Measurements from ENCODE around the gene NGRN.
"Not testable (repeated sequence)": the region's sequence is repeated elsewhere in the genome, so short reads cannot be mapped to it uniquely, and the experiment has no call there.

Gene NGRN

DNA sequence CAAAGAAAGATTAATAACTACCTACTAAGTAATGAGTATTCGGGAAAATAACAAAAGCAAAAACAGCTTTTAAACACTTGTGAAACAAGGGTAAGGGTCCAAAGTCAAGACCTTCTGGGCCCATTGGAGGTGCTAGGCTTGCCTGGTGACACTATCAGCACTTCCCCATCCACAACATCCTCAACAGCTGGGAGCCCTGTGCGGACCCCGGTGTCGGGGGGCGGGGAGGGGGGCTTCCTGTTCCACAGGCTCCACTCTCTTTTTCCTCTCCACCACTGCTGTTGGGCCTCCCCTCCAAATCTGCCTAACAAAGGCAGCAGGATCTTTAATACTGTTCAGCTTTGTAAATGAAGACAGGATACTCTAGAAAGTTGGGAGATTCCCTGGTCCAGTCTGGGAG lies 21.6 kb downstream of the NGRN start:
- Mint-ChIP-seq H3K4me1 (ENCODE audit: low read depth) (peaks cover 5% of the 10 kb centered on the region), H3K9me3 (no peaks in the 10 kb centered on the region), H3K36me3 (ENCODE audit: low read depth) (no peaks in the 10 kb centered on the region), H3K27ac (no peak overlapping the region), H3K27me3 (ENCODE audit: low read depth) (peaks cover 7% of the 10 kb centered on the region), H3K4me3 (no peak overlapping the region)

DNA sequence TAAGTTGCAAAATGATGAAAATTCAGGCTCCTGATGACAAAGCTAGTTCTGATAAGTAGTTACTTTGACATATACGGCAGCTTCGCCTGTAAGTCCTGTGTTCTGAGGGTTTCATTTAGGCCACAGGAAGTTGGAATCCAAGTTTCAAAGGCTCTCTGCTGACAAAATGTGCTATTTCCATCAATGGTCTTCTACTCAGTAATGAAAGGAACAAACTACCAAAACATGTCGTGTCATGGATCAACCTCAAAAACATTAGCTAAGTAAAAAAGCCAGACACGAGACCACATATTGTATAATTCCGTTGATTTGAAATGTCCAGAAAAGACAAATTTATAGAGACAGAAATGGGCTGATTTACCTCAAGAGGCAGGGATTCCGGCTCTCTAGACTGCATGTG lies 22.5 kb downstream of the NGRN start:
- Mint-ChIP-seq H3K4me1 (ENCODE audit: low read depth) (peaks cover 5% of the 10 kb centered on the region), H3K9me3 (no peaks in the 10 kb centered on the region), H3K36me3 (ENCODE audit: low read depth) (no peaks in the 10 kb centered on the region), H3K4me3 (no peak overlapping the region), H3K27ac (no peak overlapping the region), H3K27me3 (ENCODE audit: low read depth) (peaks cover 7% of the 10 kb centered on the region)

DNA sequence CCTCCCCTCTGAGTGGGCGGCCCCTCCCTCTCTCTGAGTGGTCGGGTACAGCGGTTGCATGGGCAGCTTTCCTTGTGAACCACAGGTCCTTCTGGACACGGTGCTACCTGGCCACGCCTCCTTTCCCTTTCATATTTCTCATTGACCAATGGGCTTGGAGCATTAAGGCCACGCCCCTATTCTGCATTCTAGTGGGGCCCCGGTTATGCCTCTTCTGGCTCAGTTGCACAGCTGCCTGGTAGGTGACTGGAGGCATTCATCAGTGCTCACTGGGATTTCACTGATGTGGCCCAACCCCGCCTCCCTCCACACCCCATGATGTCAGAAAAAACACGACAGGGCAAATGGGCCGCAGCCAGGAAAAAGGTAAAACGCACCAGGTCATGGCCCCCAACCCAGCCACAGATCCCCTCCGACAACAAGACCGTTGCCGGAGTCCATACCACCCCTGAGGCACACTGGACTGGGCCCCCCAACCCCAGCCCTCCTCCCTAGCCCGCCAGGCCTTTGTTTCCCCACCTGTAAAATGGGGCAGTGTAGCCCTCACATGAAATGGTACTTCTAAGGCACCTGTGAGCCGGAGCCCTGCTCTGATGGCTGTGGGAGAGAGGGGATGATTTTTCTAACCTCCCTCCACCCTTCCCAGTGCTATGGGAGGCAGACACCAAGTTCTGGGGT lies 26.3 kb downstream of the NGRN start:
- H3K4me3 Mint-ChIP-seq: no peak overlapping the region
- peaks cover 15% of the 10 kb centered on the region for H3K27me3 Mint-ChIP-seq (ENCODE audit: low read depth)
- H3K27ac Mint-ChIP-seq: no peak overlapping the region
- no peaks in the 10 kb centered on the region for H3K9me3 Mint-ChIP-seq
- no peaks in the 10 kb centered on the region for H3K36me3 Mint-ChIP-seq (ENCODE audit: low read depth)
- H3K4me1 Mint-ChIP-seq (ENCODE audit: low read depth): peaks cover 10% of the 10 kb centered on the region

DNA sequence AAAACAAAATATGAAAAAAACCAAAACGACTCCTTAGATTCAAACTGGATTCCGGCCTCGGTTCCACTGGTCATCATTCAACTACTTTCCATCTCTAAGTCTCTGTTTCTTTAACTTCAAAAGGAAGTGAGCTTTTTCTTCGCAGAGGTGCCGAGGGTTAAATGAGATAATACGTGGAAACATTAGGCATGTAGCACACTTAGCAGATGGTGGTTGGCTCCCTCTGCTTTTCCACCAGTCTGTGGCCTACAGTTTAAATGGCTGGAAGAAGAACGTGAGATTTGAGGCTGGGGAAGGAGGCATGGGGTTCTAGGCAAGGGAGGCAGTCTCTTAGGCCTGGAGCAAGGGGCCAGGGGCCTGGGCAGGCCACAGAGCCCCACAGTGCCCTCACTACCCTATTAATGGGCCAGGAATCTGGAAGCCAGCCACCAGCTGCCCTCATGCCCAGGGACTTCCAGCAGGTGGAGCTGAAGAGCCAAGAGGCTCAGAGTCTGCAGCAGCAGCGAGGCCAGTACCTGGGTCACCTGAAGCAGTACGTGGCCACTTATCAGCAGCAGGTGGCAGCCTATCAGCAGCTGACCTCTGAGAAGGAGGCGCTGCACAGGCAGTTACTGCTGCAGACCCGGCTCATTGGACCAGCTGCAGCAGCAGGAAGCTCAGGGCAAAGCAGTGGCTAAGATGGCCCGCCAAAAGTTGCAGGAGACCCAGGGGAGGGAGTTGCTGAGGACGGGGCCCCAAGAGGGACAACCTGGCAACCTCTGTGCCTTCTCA lies 27.8 kb downstream of the NGRN start:
- not testable (repeated sequence) for H3K9me3 Mint-ChIP-seq; H3K4me3 Mint-ChIP-seq; H3K36me3 Mint-ChIP-seq (ENCODE audit: low read depth); H3K27ac Mint-ChIP-seq
- Mint-ChIP-seq H3K27me3 (ENCODE audit: low read depth) (peaks cover 15% of the 10 kb centered on the region), H3K4me1 (ENCODE audit: low read depth) (peaks cover 13% of the 10 kb centered on the region)

GRCh38 chr15:90294159-90294558 lies 28.7 kb downstream of the NGRN start:
- H3K27me3 Mint-ChIP-seq (ENCODE audit: low read depth): peaks cover 15% of the 10 kb centered on the region
- H3K27ac Mint-ChIP-seq: no peak overlapping the region
- H3K36me3 Mint-ChIP-seq (ENCODE audit: low read depth): no peaks in the 10 kb centered on the region
- no peaks in the 10 kb centered on the region for H3K9me3 Mint-ChIP-seq
- peaks cover 13% of the 10 kb centered on the region for H3K4me1 Mint-ChIP-seq (ENCODE audit: low read depth)
- H3K4me3 Mint-ChIP-seq: no peak overlapping the region

- Mint-ChIP-seq H3K4me3 (no peak overlapping the region), H3K9me3 (no peaks in the 10 kb centered on the region), H3K36me3 (ENCODE audit: low read depth) (no peaks in the 10 kb centered on the region), H3K27me3 (ENCODE audit: low read depth) (peaks cover 12% of the 10 kb centered on the region), H3K27ac (no peak overlapping the region), H3K4me1 (ENCODE audit: low read depth) (peaks cover 13% of the 10 kb centered on the region)
Measured at GRCh38 chr15:90294601-90295269, 29.3 kb downstream of the NGRN start.

- Mint-ChIP-seq H3K4me1 (ENCODE audit: low read depth) (peaks cover 13% of the 10 kb centered on the region), H3K27me3 (ENCODE audit: low read depth) (peaks cover 8% of the 10 kb centered on the region), H3K4me3 (no peak overlapping the region), H3K9me3 (no peaks in the 10 kb centered on the region), H3K36me3 (ENCODE audit: low read depth) (no peaks in the 10 kb centered on the region), H3K27ac (no peak overlapping the region)
Measured at GRCh38 chr15:90295270-90295648, 29.8 kb downstream of the NGRN start.

- not testable (repeated sequence) for H3K27me3 Mint-ChIP-seq (ENCODE audit: low read depth); H3K9me3 Mint-ChIP-seq; H3K4me3 Mint-ChIP-seq; H3K36me3 Mint-ChIP-seq (ENCODE audit: low read depth); H3K27ac Mint-ChIP-seq
- H3K4me1 Mint-ChIP-seq (ENCODE audit: low read depth): peaks cover 18% of the 10 kb centered on the region
Measured at GRCh38 chr15:90296316-90296884, 30.9 kb downstream of the NGRN start.

DNA sequence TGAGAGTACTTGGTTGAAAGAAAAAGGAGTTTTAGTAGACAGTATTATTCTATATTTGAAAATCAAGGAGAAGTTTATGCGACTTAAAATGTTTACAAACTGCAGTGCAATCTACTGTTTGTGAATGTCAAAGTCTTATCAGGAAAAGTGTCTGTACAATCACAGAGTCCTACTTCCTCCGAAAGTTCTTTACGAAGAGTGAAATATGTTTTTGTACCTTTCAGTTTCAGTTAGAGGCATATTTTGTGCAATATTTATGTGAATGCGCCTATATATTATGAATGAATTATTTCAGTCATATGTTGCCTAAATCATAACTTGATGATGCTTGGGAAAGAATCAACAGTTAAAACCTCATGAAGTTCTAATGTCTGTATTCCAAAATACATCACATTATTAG lies 31.5 kb downstream of the NGRN start:
- no peak overlapping the region for H3K27ac Mint-ChIP-seq
- H3K4me1 Mint-ChIP-seq (ENCODE audit: low read depth): peaks cover 18% of the 10 kb centered on the region
- H3K9me3 Mint-ChIP-seq: no peaks in the 10 kb centered on the region
- H3K36me3 Mint-ChIP-seq (ENCODE audit: low read depth): no peaks in the 10 kb centered on the region
- no peak overlapping the region for H3K4me3 Mint-ChIP-seq
- H3K27me3 Mint-ChIP-seq (ENCODE audit: low read depth): peaks cover 8% of the 10 kb centered on the region

GRCh38 chr15:90300541-90300940 lies 35.1 kb downstream of the NGRN start:
- no peak overlapping the region for H3K27ac Mint-ChIP-seq
- no peak overlapping the region for H3K4me3 Mint-ChIP-seq
- H3K36me3 Mint-ChIP-seq (ENCODE audit: low read depth): no peaks in the 10 kb centered on the region
- H3K4me1 Mint-ChIP-seq (ENCODE audit: low read depth): peaks cover 11% of the 10 kb centered on the region
- H3K9me3 Mint-ChIP-seq: no peaks in the 10 kb centered on the region
- H3K27me3 Mint-ChIP-seq (ENCODE audit: low read depth): peaks cover 8% of the 10 kb centered on the region

DNA sequence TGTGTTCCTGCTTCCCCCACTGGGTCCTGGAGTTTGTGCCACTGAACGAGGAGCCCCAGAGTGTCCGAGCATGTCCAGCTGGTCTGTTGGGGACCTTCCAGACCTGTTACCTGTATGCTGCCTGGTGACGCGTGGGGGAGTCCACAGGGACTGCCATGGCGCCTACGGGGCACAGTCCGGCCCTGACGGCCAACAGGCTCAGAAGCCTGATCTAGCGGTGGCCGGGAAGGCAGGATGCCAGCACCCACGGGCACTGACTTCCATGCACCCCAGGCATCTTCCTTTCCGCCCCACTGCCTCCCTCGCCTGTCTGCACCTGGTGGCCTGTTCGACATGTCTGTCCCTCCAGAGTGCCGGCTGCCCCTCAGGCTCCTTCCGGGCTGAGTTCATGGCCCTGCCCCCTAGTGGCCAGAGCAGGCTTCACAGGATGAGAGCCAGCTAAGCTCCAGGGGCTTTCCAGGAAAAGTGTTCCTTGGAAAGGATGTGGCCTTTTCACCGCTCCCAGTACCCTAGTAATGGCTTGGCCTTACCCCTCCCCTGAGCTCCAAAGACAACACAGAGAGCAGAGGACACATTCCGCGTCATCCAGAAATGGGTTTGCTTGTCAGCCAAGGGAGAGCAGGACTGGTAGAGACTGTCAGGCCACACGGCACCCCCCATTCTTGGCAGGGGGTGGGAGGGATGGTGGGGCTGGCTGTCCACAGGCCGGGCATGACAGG lies 35.7 kb downstream of the NGRN start:
- H3K36me3 Mint-ChIP-seq (ENCODE audit: low read depth): no peaks in the 10 kb centered on the region
- H3K4me3 Mint-ChIP-seq: no peak overlapping the region
- H3K27me3 Mint-ChIP-seq (ENCODE audit: low read depth): peaks cover 4% of the 10 kb centered on the region
- H3K9me3 Mint-ChIP-seq: no peaks in the 10 kb centered on the region
- peaks cover 14% of the 10 kb centered on the region for H3K4me1 Mint-ChIP-seq (ENCODE audit: low read depth)
- H3K27ac Mint-ChIP-seq: no peak overlapping the region

- Mint-ChIP-seq H3K27me3 (ENCODE audit: low read depth) (no peaks in the 10 kb centered on the region), H3K4me3 (no peak overlapping the region), H3K4me1 (ENCODE audit: low read depth) (peaks cover 20% of the 10 kb centered on the region), H3K27ac (no peak overlapping the region), H3K9me3 (no peaks in the 10 kb centered on the region), H3K36me3 (ENCODE audit: low read depth) (no peaks in the 10 kb centered on the region)
Measured at GRCh38 chr15:90301707-90302300, 36.3 kb downstream of the NGRN start.

- peaks cover 27% of the 10 kb centered on the region for H3K4me1 Mint-ChIP-seq (ENCODE audit: low read depth)
- not testable (repeated sequence) for H3K27me3 Mint-ChIP-seq (ENCODE audit: low read depth); H3K27ac Mint-ChIP-seq; H3K36me3 Mint-ChIP-seq (ENCODE audit: low read depth); H3K4me3 Mint-ChIP-seq; H3K9me3 Mint-ChIP-seq
Measured at GRCh38 chr15:90305355-90305754, 39.9 kb downstream of the NGRN start.

- Mint-ChIP-seq H3K27me3 (ENCODE audit: low read depth) (peaks cover 3% of the 10 kb centered on the region), H3K9me3 (no peaks in the 10 kb centered on the region)
Measured at GRCh38 chr15:90305932-90306331, 40.5 kb downstream of the NGRN start.

More at GRCh38 chr15:90305932-90306331, 40.5 kb downstream of the NGRN start:
- Mint-ChIP-seq H3K36me3 (ENCODE audit: low read depth) (no peaks in the 10 kb centered on the region), H3K27ac (peak overlapping the region; percentile 79), H3K4me3 (peak overlapping the region; percentile 47), H3K4me1 (ENCODE audit: low read depth) (peaks cover 25% of the 10 kb centered on the region)

All from T-helper 1 cell treated with Interleukin-12 subunit alpha and Interleukin-12 subunit beta and Interleukin-4 antibody, amounts not matched to agents 30 μg/mL and 1 μg/mL, for 36 hours (primary cell).